Liver (tissue), 9 donors: ENCODE measurements around the gene PPP3CB. TPM values are rescaled to one million over a fixed set of nuclear protein-coding genes. Genes with fewer than 3 reads are reported as not detected.

Experiments
- DNase-seq: peaks from one replicate; pipeline ENCODE4 v3.0.0-alpha.2; 2017; ENCODE audit warnings: low spot score
- H3K27ac ChIP-seq, 2 donors: one replicate each; pipeline ENCODE4 v1.7.0; 2013; ENCODE audit warnings: inconsistent platforms in 2 of 2, low read length in 2 of 2, control low read depth in 1 of 2, low read depth in 1 of 2, mild to moderate bottlenecking in 1 of 2
- H3K27me3 ChIP-seq, 4 donors: one replicate each; pipeline versions ENCODE4 v1.6.1 to v1.7.0; 2013; ENCODE audit warnings: low read length in 3 of 4, inconsistent platforms in 1 of 4, mild to moderate bottlenecking in 1 of 4, moderate library complexity in 1 of 4; ENCODE audit not compliant: control insufficient read depth in 4 of 4, insufficient read depth in 4 of 4
- H3K36me3 ChIP-seq, 4 donors: one replicate each; pipeline versions ENCODE4 v1.6.1 to v1.7.0; 2013; ENCODE audit warnings: low read length in 3 of 4, mild to moderate bottlenecking in 3 of 4, low read depth in 1 of 4, moderate library complexity in 1 of 4; ENCODE audit not compliant: control insufficient read depth in 4 of 4, insufficient read depth in 3 of 4
- H3K4me1 ChIP-seq, 4 donors: one replicate each; pipeline versions ENCODE4 v1.6.1 to v1.7.0; 2013; ENCODE audit warnings: low read length in 3 of 4, mild to moderate bottlenecking in 3 of 4, moderate library complexity in 1 of 4; ENCODE audit not compliant: control insufficient read depth in 4 of 4, insufficient read depth in 4 of 4
- H3K4me3 ChIP-seq, 3 donors: one replicate each; pipeline versions ENCODE4 v1.6.1 to v1.7.0; 2013; ENCODE audit warnings: low read length in 3 of 3, control low read depth in 1 of 3, low read depth in 1 of 3, mild to moderate bottlenecking in 1 of 3
- H3K9ac ChIP-seq, 2 donors: one replicate each; pipeline ENCODE4 v1.7.0; 2013; ENCODE audit warnings: low read length in 2 of 2, mild to moderate bottlenecking in 2 of 2, moderate library complexity in 2 of 2, control low read depth in 1 of 2, low read depth in 1 of 2
- H3K9me3 ChIP-seq, 4 donors: one replicate each; pipeline versions ENCODE4 v1.6.1 to v1.7.0; 2013; ENCODE audit warnings: low read length in 3 of 4; ENCODE audit not compliant: control insufficient read depth in 4 of 4
- FOXA1 ChIP-seq: IDR thresholded peaks from 2 replicates; pipeline ENCODE4 v1.6.1; 2016; ENCODE audit warnings: antibody characterized with exemption
- FOXA2 ChIP-seq: IDR thresholded peaks from 2 replicates; pipeline ENCODE4 v1.6.1; 2016; ENCODE audit warnings: antibody characterized with exemption
- GABPA ChIP-seq, 2 donors: IDR thresholded peaks in 1 of 2; conservative IDR thresholded peaks in 1 of 2; 2 replicates each; pipeline ENCODE4 v1.6.1; 2016; ENCODE audit warnings: antibody characterized with exemption in 2 of 2, mild to moderate bottlenecking in 1 of 2, moderate library complexity in 1 of 2
- HNF4A ChIP-seq, 2 donors: conservative IDR thresholded peaks; 2 replicates each; pipeline ENCODE4 v1.6.1; 2016; ENCODE audit warnings: antibody characterized with exemption in 2 of 2, mild to moderate bottlenecking in 2 of 2
- HNF4G ChIP-seq: IDR thresholded peaks from 2 replicates; pipeline ENCODE4 v1.6.1; 2016; ENCODE audit warnings: antibody characterized with exemption
- JUND ChIP-seq, 2 donors: IDR thresholded peaks; 2 replicates each; pipeline ENCODE4 v1.6.1; 2016; ENCODE audit warnings: antibody characterized with exemption in 2 of 2
- NR2F2 ChIP-seq: IDR thresholded peaks from 2 replicates; pipeline ENCODE4 v1.6.1; 2016; ENCODE audit warnings: antibody characterized with exemption
- RAD21 ChIP-seq, 2 donors: IDR thresholded peaks; 2 replicates each; pipeline ENCODE4 v1.6.1; 2016; ENCODE audit warnings: antibody characterized with exemption in 2 of 2, mild to moderate bottlenecking in 2 of 2
- RXRA ChIP-seq, 2 donors: IDR thresholded peaks; 2 replicates each; pipeline ENCODE4 v1.6.1; 2017 to 2018; ENCODE audit warnings: antibody characterized with exemption in 2 of 2, mild to moderate bottlenecking in 1 of 2
- SP1 ChIP-seq: IDR thresholded peaks from 2 replicates; pipeline ENCODE4 v1.6.1; 2018; ENCODE audit warnings: antibody characterized with exemption, mild to moderate bottlenecking
- TAF1 ChIP-seq: conservative IDR thresholded peaks from 2 replicates; pipeline ENCODE4 v1.6.1; 2016; ENCODE audit warnings: antibody characterized with exemption, mild to moderate bottlenecking
- YY1 ChIP-seq: IDR thresholded peaks from 2 replicates; pipeline ENCODE4 v1.6.1; 2016; ENCODE audit warnings: antibody characterized with exemption, mild to moderate bottlenecking
- WGBS: extraction: QIAGEN DNeasy Blood & Tissue Kit; methylation state at CpG from one replicate; pipeline ENCODE4 v1.1.7; 2013; 5-methylcytosine and 5-hydroxymethylcytosine counted together
- polyA plus RNA-seq, 2 donors: library from polyadenylated mRNA; stranded (reverse) in 1 of 2; unstranded in 1 of 2; fragments of 200-250 nt in 1 of 2; fragments of >200 nt in 1 of 2; fragmentation: Nextera tagmentation in 1 of 2; extraction: Ambion mirVana in 1 of 2; gene quantifications; one replicate each; pipeline versions ENCODE4 v1.2.1 to v1.2.3, GENCODE V29; 2013 to 2015
- total RNA-seq, 2 donors: library from RNA; depleted of rRNA; stranded (reverse); fragments of >200 nt; gene quantifications; one replicate each; pipeline ENCODE4 v1.2.3, GENCODE V29; 2014
- TF ChIP-seq, protein P1 (sequence below): IDR thresholded peaks from 2 replicates; pipeline ENCODE4 v1.6.1; 2016; ENCODE audit warnings: antibody characterized with exemption, mild to moderate bottlenecking
- TF ChIP-seq, protein P2 (sequence below): IDR thresholded peaks from 2 replicates; pipeline ENCODE4 v1.6.1; 2016; ENCODE audit warnings: antibody characterized with exemption
- donor health status: healthy.
- donor health status: healthy.
- donor health status: healthy.
- donor health status: healthy.
- donor health status: healthy.

Gene PPP3CB
- total and polyA plus RNA-seq, 4 donors, result 5.7 to 22.4 (median 11.4) TPM

DNA sequence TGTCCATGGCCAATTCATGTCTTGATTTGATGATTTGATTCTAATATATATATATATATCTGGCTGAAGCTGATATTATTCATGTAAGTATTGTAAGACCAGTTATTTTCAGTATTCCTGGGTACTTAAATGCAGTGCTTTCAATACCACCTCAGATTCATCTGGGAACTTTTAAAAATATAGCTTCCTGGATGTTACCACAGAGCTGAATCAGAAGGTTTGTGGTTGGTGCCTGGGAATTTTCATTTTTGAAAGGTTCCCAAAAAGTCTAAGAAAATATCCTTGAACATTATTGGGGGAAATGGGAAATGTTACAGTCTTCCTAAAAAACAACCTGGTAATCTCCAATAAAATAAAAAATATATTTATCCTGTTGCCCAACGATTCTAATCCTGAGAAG, 10.7 kb upstream of the PPP3CB start (continued):
- TF ChIP-seq, protein P1, sequence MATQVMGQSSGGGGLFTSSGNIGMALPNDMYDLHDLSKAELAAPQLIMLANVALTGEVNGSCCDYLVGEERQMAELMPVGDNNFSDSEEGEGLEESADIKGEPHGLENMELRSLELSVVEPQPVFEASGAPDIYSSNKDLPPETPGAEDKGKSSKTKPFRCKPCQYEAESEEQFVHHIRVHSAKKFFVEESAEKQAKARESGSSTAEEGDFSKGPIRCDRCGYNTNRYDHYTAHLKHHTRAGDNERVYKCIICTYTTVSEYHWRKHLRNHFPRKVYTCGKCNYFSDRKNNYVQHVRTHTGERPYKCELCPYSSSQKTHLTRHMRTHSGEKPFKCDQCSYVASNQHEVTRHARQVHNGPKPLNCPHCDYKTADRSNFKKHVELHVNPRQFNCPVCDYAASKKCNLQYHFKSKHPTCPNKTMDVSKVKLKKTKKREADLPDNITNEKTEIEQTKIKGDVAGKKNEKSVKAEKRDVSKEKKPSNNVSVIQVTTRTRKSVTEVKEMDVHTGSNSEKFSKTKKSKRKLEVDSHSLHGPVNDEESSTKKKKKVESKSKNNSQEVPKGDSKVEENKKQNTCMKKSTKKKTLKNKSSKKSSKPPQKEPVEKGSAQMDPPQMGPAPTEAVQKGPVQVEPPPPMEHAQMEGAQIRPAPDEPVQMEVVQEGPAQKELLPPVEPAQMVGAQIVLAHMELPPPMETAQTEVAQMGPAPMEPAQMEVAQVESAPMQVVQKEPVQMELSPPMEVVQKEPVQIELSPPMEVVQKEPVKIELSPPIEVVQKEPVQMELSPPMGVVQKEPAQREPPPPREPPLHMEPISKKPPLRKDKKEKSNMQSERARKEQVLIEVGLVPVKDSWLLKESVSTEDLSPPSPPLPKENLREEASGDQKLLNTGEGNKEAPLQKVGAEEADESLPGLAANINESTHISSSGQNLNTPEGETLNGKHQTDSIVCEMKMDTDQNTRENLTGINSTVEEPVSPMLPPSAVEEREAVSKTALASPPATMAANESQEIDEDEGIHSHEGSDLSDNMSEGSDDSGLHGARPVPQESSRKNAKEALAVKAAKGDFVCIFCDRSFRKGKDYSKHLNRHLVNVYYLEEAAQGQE, result no peak
- TF ChIP-seq, protein P2, sequence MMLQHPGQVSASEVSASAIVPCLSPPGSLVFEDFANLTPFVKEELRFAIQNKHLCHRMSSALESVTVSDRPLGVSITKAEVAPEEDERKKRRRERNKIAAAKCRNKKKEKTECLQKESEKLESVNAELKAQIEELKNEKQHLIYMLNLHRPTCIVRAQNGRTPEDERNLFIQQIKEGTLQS, result no peak
- no peak for TF ChIP-seq FOXA1
- TF ChIP-seq JUND (IDR thresholded peaks at IDR 0.05), result no peak
- TF ChIP-seq GABPA (IDR thresholded peaks at IDR 0.05 in 1 of 2, conservative IDR thresholded peaks at IDR 0.05 in 1 of 2), result no peak
- no peak for TF ChIP-seq NR2F2
- TF ChIP-seq HNF4A (conservative IDR thresholded peaks at IDR 0.05), result no peak

DNA sequence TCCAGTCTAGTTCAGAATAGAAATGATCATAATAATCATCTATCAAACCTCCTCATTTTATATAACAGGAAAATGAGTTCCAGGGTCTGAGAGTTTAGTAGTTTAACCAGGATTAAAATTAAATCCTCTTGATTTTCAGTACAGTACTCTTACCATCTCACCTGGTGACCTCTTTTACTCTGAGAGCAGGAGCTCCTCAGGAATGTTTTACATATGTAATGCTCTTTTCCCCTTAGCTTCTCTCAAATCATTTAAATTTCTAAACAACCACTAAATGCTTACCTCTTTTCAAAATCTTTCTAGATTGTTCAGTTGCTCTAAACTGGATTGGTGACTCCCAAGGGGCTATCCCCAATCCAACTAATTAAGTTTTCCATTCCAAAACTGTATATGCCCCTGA, 10.2 kb upstream of the PPP3CB start:
- H3K4me3 ChIP-seq, result no peak overlapping the region
- H3K36me3 ChIP-seq, result peaks cover 0 to 13% (median 6%) of the 10 kb centered on the region in 4 donors
- no peak for TF ChIP-seq SP1
- H3K27ac ChIP-seq, result no peak overlapping the region
- H3K27me3 ChIP-seq, result no peaks in the 10 kb centered on the region
- H3K4me1 ChIP-seq, result no peaks in the 10 kb centered on the region
- DNase-seq, result no peak
- H3K9ac ChIP-seq, result no peak overlapping the region
- no peaks in the 10 kb centered on the region for H3K9me3 ChIP-seq

DNA sequence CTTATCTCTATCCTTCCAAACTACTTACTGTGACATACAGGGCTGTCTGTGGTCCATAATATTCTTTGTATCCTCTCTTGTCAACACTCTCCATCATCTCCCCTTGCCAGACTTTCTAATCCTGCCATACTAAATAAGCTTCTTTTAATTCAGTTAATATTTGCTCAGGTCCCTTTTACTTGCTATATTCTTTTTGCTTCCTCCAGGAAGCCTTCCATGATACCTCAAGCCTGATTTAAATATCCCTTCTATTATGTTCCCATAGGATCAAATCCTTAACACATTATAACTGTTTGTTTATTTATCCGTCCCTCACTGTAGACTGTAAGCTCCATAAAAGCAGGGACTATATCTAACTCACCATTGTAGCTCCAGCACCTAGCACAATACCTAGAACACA, 7.2 kb upstream of the PPP3CB start:
- Histone ChIP-seq H3K4me1 (no peaks in the 10 kb centered on the region), H3K36me3 (peaks cover 0 to 13% (median 6%) of the 10 kb centered on the region in 4 donors), H3K4me3 (no peak overlapping the region), H3K9ac (no peak overlapping the region), H3K9me3 (no peaks in the 10 kb centered on the region), H3K27me3 (no peaks in the 10 kb centered on the region), H3K27ac (no peak overlapping the region)
- TF ChIP-seq FOXA1 (no peak), GABPA (IDR thresholded peaks at IDR 0.05 in 1 of 2, conservative IDR thresholded peaks at IDR 0.05 in 1 of 2) (no peak), HNF4G (no peak), NR2F2 (no peak), TAF1 (no peak), RXRA (IDR thresholded peaks at IDR 0.05) (no peak), RAD21 (IDR thresholded peaks at IDR 0.05) (no peak), FOXA2 (no peak), YY1 (no peak)
- TF ChIP-seq, protein P1, result no peak
- TF ChIP-seq, protein P2, result no peak
- WGBS, result 93% methylated on average over 1 of the region's 1 CpG
- no peak for DNase-seq
